GM18868 (cell line): ENCODE measurements around the gene ITSN1.
"Not testable (repeated sequence)": the region's sequence is repeated elsewhere in the genome, so short reads cannot be mapped to it uniquely, and the experiment has no call there.

Experiments
- ATAC-seq: cut with Tn5 transposase; IDR thresholded peaks from one replicate; pipeline ENCODE4 v1.9.1; 2021; ENCODE audit warnings: mild to moderate bottlenecking, moderate library complexity; ENCODE audit not compliant: unreplicated experiment

Gene ITSN1

DNA sequence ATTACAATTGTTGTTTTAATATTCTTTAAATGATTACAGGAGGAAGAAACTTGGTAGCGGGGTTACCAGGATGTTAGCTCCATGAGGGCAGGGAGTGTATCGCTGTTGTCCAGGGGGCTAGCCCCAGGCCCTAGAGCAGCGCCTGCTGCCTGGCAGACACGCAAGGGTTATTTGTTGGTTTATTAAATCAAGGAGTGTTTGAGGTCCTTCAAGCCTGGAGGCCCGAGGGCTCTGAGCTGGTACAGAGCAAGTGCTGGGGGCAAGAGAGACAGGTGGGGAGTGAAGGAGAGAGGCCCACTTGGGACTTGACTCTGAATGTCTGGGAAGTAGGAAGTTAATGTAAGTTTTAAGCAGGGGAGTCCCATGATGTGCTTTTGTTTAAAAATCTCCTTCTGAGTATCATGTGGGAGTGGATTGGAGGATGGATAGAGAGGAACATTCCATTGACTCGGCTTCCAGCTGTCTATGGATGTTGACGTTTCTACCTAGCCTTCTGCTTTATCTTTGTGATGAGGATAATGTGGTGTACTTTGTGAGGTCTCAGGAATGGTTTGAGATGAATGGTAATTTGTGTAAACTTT lies 8.7 kb downstream of the ITSN1 start:
- no peak for ATAC-seq

DNA sequence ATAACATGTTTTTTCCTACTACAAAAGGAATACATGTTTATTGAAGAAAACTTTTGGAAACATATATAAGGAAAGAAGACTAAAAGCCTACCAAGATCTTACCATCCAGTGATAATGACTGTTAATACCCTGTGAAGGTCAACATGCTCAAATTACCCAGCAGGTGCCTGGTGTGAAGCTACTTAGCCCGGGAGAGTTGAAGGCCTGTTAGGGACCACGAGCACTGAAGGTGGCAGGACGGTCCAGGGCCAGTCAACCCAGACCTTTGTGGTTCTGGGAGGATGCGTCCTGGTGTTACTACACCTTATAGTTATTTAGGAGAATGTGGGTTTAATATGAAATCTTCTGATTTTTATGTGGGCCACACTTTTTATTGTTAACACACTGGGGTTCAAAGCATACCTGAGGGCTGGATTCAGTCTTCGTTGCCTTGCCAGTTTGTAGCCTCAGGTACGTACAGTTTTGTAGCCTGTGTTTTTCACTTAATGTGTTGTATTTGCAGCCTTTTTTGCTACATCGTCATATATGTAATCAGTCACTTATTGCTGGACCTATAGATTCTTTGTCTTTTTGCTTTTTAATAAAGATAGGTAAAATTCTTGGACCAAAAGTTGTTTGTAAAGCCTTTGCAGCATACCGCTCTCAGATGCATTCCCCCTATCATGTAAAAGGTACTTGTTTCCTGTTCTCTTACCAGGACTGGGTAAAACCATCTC lies 9.8 kb downstream of the ITSN1 start:
- no peak for ATAC-seq

DNA sequence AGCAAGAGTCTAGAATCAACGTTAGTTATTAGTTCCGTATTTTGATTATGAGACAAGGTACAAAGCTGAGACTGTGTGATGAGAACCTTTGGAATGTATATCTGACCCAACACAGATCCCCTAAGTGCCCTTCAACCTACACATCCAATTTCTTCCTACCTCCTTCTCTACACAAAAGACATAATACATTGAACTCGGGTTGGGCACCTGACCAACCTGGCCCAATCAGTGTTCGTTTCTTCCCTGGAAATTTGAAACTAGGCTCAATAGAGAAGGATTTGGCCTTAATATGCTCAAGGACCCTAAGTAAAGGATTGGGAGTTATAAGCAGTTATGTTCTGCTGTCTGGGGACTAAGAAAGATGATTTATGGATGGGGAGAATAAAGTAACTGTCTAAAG lies 12.1 kb downstream of the ITSN1 start:
- ATAC-seq, result no peak

DNA sequence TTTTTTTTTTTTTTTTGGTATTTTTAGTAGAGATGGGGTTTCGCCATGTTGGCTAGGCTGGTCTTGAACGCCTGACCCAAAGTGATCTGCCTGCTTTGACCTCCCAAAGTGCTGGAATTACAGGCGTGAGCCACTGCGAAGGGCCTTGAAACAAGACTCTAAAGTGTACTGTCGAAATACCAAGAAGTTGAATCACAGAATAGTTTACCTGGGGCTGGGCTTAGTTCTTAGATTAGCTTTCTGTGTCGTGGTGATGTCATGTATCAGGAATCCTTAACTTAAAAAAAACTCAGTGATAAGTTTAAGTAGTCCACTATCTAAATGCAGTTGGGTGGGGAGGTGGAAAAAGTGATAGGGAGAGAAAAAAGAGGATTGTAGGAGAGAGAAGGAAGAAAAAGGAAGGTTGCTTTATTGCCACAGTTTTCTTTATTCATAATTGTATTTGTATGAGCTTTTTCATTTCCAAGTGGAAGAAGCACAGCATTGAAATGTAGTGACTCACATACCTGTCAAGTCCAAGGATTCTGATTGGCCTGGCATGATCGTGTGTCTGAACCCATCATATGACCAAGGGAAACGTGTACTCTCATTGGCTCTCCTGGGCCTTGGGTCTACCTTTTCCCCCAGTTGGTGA lies 13.4 kb downstream of the ITSN1 start:
- no peak for ATAC-seq

DNA sequence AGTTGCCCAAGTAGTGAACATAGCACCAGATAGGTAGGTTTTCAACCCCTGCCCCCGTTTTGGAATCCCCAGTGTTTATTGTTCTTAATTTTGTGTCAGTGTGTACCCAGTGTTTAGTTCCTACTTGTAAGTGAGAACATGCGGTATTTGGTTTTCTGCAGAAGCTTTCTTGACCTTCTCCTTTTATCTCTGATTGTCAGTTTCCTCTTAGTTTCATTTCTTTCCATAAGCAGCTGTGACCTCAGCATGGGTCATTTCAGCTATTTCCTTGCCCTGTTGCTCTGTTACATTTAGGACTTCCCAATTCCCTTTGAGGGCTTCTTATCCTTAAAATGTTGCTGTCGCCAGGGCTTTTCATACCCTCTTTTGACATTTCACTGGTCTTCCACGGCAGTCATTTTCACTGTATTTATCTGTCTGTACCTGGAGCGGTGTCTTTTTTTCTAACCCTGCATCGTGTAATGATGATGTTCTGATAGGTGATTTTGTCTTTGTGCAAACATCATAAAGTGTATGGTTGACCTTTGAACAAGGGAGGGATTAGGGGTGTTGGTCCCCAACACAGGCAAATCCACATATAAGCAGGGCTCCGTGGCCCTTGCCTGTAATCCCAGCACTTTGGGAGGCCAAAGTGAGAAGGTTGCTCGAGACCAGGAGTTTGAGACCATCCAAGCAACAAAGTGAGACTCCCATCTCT lies 15.0 kb downstream of the ITSN1 start:
- no peak for ATAC-seq

DNA sequence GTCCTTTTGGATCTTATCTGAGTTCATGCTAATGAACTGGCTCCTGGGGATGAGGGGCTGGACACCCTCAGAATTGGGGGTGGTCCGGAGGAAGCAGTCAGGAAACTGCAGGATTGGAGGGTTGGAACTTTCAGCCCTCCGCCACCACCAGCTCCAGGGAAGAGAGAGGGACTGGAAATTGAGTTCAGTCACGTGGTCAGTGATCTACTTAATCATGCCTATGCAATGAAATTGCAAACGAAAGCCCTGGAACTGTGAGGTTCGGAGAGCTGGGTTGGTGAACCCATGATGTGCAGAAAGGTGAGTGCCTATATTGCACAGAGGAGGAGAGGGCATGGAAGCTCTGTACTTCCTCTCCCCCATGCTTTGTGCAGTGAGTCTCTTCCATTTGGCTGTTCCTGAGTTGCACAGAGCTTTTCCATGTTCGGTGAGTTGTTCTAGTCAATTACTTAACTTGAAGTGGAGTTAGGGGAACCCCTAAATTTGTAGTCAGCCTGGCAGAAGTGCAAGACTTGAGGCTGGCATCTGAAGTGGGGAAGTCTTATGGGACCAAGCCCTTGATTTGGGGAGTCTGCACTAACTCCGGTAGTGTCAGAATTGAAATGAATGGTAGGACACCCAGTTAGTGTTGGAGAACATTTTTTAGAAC lies 16.7 kb downstream of the ITSN1 start:
- ATAC-seq, result no peak

DNA sequence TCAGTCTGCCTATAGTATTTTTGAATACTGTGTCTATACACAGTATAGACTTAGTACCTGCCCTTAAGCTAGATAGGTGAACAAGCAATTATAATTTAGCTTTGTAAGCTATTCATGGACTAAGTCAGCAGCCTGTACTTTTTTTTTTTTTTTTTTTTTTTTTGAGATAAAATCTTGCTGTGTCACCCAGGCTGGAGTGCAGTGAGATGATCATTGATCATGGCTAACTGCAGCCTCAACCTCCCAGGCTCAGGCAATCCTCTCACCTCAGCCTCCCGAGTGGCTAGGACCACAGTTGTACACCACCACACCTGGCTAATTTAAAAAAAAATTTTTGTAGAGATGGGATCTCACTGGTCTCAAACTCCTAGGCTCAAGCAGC lies 17.3 kb downstream of the ITSN1 start:
- no peak for ATAC-seq

DNA sequence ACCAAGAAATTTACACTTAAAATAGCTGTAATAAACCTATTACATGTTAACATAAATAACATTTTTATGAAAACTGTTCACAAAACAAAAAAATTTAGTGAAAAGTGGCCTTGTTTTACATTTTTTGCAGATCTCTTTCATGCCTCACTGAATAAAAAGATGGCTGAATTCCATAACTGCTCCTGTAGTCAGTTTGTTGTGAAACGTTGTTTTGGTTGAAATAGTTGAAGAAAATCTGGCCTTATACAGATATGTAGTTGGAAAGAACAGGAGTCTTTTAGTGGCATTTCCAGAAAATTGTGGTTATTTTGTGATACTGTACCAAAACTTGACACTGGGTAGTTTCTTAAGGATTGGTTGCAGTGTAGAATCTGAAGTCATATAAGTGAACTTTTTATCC lies 18.1 kb downstream of the ITSN1 start:
- no peak for ATAC-seq

DNA sequence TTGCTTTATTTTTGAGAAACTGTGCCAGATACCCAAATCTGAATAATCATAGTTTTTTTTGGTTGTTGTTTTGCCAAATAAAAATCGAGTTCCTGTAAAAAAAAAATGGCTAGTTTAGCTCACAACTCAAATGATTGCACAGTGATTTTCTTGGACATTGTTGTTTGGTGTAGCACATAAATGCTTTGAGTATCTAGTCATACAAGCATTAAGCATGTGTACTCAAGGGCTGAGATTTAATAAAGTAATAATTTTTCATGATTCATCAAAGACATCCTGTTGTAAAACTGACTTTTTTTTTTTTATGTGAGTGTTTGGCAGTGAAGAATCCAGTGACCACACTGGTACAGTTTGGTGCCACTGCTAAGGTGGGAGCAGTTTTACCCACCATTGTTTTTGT lies 18.8 kb downstream of the ITSN1 start:
- ATAC-seq, result no peak

DNA sequence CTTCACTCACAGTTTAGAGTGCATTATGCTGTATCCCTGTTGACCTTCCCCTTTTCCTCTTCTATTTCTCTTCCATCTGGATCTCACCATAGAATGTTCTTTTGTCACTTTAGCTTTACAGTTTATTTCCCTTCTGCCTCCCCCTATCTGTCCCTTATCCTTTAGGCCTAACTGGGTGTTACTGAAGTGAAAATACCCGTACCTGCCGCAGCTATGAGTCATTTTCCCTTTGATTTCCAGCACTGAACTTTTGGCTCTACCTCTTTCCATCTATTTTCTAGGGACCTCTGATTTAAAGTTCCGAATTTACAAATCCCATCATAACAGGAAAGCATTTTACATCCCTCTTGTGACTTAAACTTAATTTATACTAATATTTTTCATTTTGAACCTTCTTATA lies 19.7 kb downstream of the ITSN1 start:
- no peak for ATAC-seq

DNA sequence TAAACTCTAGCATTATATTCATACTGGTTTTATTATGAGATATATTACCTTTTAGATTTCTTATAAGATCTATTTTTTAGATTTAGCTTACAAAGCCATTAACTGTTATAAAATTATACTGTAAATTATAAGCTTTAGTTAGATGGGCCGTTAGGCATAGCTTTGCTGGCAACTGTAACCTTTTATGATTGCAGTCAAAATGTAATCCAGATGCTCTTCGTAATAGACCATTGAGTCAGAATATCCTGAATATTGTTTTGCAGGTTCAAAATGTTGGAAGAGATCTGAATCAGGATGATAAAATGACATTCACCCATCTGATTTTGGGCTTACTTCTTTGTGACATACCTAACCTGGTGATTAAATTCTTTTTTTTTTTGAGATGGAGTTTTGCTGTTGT lies 20.9 kb downstream of the ITSN1 start:
- ATAC-seq, result no peak

DNA sequence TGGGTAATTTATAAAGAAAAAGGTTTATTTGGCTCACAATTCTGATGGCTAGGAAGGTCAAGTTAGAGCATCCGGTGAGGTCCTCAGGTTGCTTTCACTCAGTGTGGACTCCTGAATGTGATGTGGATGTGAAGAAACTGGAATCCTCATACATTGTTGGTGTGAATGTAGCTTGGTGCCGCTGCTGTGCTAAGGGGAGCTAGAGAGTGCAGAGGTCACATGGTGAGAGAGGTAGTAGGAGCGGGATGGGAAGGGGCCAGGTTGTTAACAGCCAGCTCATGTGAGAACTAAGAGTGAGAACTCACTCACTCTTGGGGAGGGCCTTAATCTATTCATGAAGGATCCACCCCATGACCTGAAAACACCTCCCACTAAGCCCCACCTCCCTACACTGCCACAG lies 21.8 kb downstream of the ITSN1 start:
- ATAC-seq, result no peak

DNA sequence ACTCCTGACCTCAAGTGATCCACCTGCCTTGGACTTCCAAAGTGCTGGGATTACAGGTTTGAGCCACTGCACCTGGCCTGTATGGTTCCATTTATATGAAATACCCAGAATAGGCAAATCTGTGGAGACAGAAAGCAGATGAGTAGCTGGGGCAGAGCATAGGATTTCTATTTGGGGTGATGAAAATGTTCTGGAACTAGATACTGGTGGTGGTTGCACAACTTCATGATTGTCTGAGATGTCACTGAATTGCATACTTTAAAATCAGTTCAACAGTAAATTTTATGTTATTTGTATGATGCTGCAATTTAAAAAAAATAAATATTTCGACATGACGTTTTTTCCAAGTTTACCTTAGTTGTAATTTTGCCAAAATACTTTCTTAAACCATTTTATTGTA lies 23.9 kb downstream of the ITSN1 start:
- ATAC-seq, result no peak

DNA sequence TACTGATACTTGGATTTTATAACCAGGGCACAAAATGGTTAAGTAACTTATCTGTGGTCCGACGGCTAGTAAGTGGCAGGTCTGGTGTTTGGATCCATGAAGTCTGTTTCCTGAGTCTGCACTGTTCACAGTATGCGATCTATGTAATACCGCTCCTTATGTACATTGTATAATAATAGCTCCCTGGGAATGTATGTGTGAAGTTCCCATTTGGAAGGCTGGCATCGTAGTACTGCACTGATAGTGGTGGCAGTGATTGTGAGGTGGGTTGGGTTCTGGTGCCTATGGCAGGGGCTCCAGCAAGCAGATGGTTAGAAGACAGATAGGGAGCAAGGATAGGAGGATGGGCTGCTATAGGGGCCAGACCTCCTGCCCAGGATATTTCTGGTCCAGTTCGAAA lies 25.3 kb downstream of the ITSN1 start:
- no peak for ATAC-seq

DNA sequence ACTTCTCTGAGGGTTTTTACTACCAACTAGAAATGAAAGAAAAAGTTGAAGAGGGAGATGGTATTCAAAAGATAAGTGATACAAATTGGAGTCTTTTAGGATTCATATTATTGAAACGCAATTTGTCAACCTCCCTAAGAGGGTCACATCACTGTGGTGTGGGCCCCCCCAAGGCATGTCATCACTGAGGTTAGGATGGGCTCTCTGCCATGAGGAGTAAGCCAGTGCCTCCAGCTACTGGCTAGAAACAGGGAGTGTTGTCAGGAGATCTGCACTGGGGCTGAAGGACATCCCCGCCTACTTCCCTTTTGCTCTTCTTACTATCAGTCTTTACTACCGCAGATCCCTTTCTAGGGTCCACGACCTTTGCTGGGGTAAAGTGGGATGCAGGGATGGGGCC lies 25.9 kb downstream of the ITSN1 start:
- no peak for ATAC-seq

DNA sequence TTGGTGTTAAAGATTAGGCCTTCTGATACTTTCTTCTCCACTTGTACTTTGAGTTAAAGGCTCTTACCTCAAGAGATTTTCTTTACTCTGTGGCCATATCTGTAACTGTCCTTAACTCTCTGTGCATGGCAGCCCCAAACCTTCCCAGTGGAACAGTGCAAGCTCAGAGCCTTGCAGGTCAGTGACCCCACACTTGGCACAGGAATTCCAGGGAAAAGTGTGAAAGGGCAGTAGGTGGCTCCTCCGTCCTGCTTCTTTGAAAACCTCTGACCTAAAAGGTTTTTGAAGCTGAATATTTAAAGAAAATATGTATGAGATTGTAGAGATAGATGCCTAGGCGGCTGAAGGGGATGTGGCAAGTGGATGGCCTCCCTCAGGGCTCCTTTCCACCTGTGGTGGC lies 26.3 kb downstream of the ITSN1 start:
- no peak for ATAC-seq

DNA sequence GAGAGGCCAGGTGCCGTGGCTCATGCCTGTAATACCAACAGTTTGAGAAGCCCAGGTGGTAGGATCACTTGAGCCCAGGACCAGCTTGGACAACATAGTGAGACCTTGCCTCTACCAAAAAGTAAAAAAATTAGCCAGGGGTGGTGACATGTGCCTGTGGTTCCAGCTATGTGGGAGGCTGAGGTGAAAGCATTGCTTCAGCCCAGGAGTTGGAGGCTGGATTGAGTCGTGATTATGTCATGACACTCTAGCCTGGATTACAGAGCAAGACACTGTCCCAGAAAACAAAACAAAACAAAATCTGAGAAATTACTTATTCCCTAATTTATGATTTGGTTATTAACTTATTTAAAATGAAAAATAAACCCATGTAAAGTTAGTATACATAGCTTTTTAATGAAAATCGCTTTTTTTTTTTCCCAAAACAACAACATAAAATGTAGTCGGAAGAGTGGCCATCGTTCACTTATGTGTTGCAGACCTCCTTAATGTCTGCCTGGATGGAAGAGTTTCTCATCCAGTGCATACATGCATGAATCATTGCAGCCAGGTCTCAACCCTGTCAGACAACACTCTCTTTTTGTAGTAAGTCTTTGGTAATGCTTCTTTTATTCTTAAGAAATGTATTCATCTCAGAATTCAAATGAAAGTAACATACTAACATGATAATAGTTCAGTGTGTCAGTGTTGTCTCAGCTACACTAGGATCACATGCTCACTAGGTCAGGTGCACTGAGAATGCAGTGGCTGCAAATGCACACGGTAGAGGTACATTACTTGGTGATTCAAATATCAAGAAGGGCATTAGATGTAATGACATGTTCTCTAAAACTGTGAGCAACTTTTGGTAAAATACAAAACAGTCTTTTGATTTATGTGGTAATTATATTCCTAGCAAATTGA lies 28.0 kb downstream of the ITSN1 start:
- ATAC-seq, result no peak

DNA sequence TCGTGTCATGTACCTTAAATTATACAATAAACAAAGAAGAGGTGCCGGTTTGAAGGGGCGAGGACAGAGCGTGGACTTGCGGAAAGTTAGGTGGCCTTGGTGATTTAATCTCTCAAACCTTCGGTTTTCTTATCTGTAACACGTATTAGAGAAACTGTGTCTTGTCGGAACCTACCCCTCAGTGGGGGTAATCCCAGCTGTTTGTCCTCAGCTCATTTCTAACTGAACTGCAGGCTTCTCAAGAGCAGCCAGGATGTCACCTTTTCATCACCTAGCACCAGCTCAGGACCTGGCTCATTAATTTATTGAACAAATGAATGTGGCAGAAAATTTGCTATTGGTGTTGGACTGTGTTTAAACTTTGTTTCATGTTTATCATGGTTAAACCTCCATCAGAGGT lies 31.2 kb downstream of the ITSN1 start:
- no peak for ATAC-seq

DNA sequence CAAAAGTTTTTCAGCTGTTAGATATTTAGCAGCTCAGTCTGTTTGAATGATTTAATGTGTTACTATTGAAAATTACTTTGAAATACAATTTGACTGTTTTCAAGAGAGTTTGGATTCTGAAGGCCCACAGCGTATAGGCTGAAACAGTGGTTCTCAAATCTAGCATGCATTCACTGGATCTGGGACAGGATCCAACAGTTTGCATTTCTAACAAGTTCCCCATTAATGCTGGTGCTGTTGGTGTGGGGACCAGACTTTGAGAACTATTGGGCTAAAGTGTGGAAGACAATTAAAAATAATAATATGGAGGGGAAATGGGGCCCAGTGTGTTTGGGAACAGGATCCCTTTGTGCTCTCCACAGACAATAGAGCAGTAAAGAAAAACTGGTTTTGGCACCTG lies 31.9 kb downstream of the ITSN1 start:
- no peak for ATAC-seq

DNA sequence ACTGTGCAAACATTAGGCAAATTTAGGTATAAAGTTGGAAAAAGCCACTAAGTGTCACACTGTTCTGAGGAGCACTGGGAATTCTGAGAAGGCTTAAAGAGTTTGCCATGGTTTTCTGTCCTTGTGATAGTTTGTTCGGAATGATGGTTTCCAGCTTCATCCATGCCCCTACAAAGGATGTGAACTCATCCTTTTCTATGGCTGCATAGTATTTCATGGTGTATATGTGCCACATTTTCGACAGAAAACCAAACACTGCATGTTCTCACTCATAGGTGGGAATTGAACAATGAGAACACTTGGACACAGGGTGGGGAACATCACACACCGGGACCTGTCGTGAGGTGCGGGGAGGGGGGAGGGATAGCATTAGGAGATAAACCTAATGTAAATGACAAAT lies 34.4 kb downstream of the ITSN1 start:
- not testable (repeated sequence) for ATAC-seq

DNA sequence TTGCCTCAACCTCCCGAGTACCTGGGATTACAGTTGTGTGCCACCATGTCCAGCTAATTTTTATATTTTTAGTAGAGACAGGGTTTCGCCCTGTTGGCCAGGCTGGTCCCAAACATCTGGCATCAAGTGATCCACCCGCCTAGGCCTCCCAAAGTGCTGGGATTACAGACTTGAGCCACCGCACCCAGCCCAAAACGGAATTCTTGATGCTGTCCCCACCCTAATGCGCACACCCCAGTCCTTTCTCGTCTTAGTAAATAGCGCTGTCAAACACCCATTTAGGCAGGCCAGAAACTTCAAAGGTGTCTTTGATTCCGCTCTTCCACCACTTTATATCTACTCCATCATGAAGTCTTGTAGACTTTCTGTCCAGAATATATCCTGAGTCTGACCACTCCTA lies 35.1 kb downstream of the ITSN1 start:
- no peak for ATAC-seq
